K562 (cell line): ENCODE data around the gene CDHR1.

Source experiments
- CTCF ChIP-seq, 3 experiments: IDR thresholded peaks in 2 of 3; conservative IDR thresholded peaks in 1 of 3; 2 replicates each; pipeline ENCODE4 v1.5.1; 2011 to 2012; ENCODE audit warnings: low read length in 3 of 3, mild to moderate bottlenecking in 3 of 3, control low read depth in 2 of 3, improper control_type of control experiment in 1 of 3, inconsistent platforms in 1 of 3, low read depth in 1 of 3, mixed read lengths in 1 of 3, moderate library complexity in 1 of 3; ENCODE audit not compliant: insufficient read depth in 2 of 3
- RBM14 ChIP-seq: fragments of 200-400 bp; formaldehyde crosslinking; IDR thresholded peaks from 2 replicates; pipeline ENCODE4 v1.6.1; 2018; ENCODE audit warnings: low read depth, mild to moderate bottlenecking, low read length, moderate library complexity, borderline replicate concordance; ENCODE audit not compliant: insufficient read depth
- TCF7 ChIP-seq: sonication (generic); IDR thresholded peaks from 2 replicates; pipeline ENCODE4 v1.6.1; 2016; ENCODE audit warnings: antibody characterized with exemption, borderline replicate concordance

GRCh38 chr10:84232376-84232775 lies 38.0 kb downstream of the CDHR1 start:
- TF ChIP-seq RBM14 (no peak), TCF7 (no peak), CTCF (IDR thresholded peaks at IDR 0.05 in 2 of 3, conservative IDR thresholded peaks at IDR 0.05 in 1 of 3; ENCODE audit: insufficient read depth in 2 of 3, low read depth in 1 of 3, low read length in 3 of 3) (no peak)
